ENCODE data around the gene DUSP7.
"Not testable (repeated sequence)": the region's sequence is repeated elsewhere in the genome, so short reads cannot be mapped to it uniquely, and the experiment has no call there.

The DUSP7 gene

DNA sequence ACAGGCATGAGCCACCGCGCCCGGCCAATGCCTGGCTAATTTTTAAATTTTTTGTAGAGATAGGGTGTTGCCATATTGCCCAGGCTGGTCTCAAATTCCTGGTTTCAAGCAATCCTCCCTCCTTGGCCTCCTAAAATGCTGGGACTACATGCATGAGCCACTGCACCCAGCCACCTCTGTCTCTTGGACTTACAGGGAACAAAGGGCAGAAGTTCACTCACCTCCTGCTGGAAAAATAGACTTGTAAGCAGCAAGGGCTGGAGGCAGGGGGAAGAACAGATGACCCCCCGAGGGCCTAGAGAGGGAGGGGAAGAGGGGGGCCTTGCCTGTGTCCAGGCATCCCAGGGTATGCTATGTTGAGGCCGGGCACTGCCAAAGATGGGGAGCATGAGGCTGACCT lies 22.2 kb downstream of the DUSP7 start:
- Histone ChIP-seq H3K4me3 (no peak overlapping the region), H3K27ac (no peak overlapping the region)
- DNase-seq (ENCODE audit: low spot score) = no peak
- TF ChIP-seq, protein P1, sequence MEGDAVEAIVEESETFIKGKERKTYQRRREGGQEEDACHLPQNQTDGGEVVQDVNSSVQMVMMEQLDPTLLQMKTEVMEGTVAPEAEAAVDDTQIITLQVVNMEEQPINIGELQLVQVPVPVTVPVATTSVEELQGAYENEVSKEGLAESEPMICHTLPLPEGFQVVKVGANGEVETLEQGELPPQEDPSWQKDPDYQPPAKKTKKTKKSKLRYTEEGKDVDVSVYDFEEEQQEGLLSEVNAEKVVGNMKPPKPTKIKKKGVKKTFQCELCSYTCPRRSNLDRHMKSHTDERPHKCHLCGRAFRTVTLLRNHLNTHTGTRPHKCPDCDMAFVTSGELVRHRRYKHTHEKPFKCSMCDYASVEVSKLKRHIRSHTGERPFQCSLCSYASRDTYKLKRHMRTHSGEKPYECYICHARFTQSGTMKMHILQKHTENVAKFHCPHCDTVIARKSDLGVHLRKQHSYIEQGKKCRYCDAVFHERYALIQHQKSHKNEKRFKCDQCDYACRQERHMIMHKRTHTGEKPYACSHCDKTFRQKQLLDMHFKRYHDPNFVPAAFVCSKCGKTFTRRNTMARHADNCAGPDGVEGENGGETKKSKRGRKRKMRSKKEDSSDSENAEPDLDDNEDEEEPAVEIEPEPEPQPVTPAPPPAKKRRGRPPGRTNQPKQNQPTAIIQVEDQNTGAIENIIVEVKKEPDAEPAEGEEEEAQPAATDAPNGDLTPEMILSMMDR (IDR thresholded peaks at IDR 0.05) = no peak

DNA sequence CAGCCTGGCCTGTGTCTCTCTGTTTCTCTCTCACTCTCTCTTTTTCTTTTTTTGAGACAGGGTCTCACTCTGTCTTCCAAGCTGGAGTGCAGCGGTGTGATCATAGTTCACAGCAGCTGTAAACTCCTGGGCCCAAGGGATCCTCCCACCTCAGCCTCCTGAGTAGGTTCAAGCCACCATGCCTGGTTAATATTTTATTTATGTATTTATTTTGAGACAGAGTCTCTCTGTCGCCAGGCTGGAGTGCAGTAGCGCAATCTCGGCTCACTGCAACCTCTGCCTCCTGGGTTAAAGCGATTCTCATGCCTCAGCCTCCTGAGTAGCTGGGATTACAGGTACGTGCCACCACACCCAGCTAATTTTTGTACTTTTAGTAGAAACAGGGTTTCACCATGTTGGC lies 22.6 kb downstream of the DUSP7 start:
- not testable (repeated sequence) for DNase-seq (ENCODE audit: low spot score); H3K27ac ChIP-seq; H3K4me3 ChIP-seq

- TF ChIP-seq, protein P1 (IDR thresholded peaks at IDR 0.05) = no peak
- H3K27ac ChIP-seq = no peak overlapping the region
- DNase-seq (ENCODE audit: low spot score) = no peak
- no peak overlapping the region for H3K4me3 ChIP-seq
These were observed 23.5 kb downstream of the DUSP7 start for GRCh38 chr3:52032702-52033408.

- TF ChIP-seq, protein P1 (IDR thresholded peaks at IDR 0.05) = no peak
These were observed 24.5 kb downstream of the DUSP7 start for GRCh38 chr3:52031896-52032295.

GRCh38 chr3:52030714-52031310 lies 25.6 kb downstream of the DUSP7 start:
- TF ChIP-seq, protein P1 (IDR thresholded peaks at IDR 0.05) = no peak
- Histone ChIP-seq H3K27ac (no peak overlapping the region), H3K4me3 (no peak overlapping the region)
- DNase-seq (ENCODE audit: low spot score) = no peak

More at GRCh38 chr3:52031896-52032295, 24.5 kb downstream of the DUSP7 start:
- H3K27ac ChIP-seq = no peak overlapping the region
- no peak overlapping the region for H3K4me3 ChIP-seq
- no peak for DNase-seq (ENCODE audit: low spot score)

- H3K27ac ChIP-seq = no peak overlapping the region
- TF ChIP-seq, protein P1 (IDR thresholded peaks at IDR 0.05) = no peak
- DNase-seq (ENCODE audit: low spot score) = no peak
- H3K4me3 ChIP-seq = no peak overlapping the region
These were observed 26.8 kb downstream of the DUSP7 start for GRCh38 chr3:52029535-52029934.

GRCh38 chr3:52029053-52029452 lies 27.3 kb downstream of the DUSP7 start:
- DNase-seq (ENCODE audit: low spot score) = no peak
- Histone ChIP-seq H3K27ac (peak overlapping the region in 1 of 2 donors; percentile 28), H3K4me3 (no peak overlapping the region)
- TF ChIP-seq, protein P1 (IDR thresholded peaks at IDR 0.05) = no peak

Measured in coronary artery (tissue), 2 donors.